Loucy (cell line): Measurements from ENCODE around the gene MTURN.

ENCODE experiments used
- EZH2phosphoT487 ChIP-seq: fragments of 200-600 bp; IDR thresholded peaks from 2 replicates; pipeline ENCODE4 v1.6.1; 2018; ENCODE audit warnings: antibody characterized with exemption, mild to moderate bottlenecking, moderate library complexity, borderline replicate concordance
- TF ChIP-seq, protein P1 (sequence below): fragments of 200-600 bp; sonication (generic); conservative IDR thresholded peaks from 2 replicates; pipeline ENCODE4 v1.5.1; 2014; ENCODE audit warnings: mild to moderate bottlenecking, antibody characterized with exemption, low read length

DNA sequence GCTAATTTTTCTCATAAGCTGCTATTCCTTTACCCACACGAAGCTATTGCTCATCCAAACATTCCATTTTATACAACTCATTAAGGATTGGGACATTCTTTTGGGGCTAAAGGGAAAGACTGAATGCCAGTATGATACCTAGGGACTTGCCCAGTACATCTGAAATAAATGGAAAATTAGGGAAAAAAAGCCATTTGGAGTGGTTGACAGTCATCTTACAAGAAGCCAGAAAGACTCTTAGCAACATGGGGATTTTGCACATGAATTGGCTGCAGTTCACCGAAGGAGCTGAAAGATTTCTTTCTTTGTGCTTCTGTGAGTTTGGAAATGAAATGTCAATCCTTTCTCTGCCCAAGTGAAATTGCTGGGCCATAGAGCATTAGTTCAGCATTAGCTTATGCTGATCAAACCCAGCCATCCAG is 43.3 kb upstream of the MTURN start:
- TF ChIP-seq, protein P1, sequence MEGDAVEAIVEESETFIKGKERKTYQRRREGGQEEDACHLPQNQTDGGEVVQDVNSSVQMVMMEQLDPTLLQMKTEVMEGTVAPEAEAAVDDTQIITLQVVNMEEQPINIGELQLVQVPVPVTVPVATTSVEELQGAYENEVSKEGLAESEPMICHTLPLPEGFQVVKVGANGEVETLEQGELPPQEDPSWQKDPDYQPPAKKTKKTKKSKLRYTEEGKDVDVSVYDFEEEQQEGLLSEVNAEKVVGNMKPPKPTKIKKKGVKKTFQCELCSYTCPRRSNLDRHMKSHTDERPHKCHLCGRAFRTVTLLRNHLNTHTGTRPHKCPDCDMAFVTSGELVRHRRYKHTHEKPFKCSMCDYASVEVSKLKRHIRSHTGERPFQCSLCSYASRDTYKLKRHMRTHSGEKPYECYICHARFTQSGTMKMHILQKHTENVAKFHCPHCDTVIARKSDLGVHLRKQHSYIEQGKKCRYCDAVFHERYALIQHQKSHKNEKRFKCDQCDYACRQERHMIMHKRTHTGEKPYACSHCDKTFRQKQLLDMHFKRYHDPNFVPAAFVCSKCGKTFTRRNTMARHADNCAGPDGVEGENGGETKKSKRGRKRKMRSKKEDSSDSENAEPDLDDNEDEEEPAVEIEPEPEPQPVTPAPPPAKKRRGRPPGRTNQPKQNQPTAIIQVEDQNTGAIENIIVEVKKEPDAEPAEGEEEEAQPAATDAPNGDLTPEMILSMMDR = no peak
- no peak for TF ChIP-seq EZH2phosphoT487
